ENCODE measurements around the gene CDKAL1.

GRCh38 chr6:20929283-20929682, 395.0 kb downstream of the CDKAL1 start:
- TF ChIP-seq CTCF (IDR thresholded peaks at IDR 0.05) (no peak), POLR2A (IDR thresholded peaks at IDR 0.05; ENCODE audit: low read depth) (no peak), POLR2AphosphoS5 (IDR thresholded peaks at IDR 0.05) (no peak)

Data from esophagus muscularis mucosa (tissue), 3 donors.